HG03025 (cell line): Measurements from ENCODE around the gene WDR86.

ENCODE experiments used
- ATAC-seq: cut with Tn5 transposase; IDR thresholded peaks from one replicate; pipeline ENCODE4 v1.9.1; 2021; ENCODE audit warnings: mild to moderate bottlenecking, moderate library complexity; ENCODE audit not compliant: unreplicated experiment, low FRiP score

The WDR86 gene

DNA sequence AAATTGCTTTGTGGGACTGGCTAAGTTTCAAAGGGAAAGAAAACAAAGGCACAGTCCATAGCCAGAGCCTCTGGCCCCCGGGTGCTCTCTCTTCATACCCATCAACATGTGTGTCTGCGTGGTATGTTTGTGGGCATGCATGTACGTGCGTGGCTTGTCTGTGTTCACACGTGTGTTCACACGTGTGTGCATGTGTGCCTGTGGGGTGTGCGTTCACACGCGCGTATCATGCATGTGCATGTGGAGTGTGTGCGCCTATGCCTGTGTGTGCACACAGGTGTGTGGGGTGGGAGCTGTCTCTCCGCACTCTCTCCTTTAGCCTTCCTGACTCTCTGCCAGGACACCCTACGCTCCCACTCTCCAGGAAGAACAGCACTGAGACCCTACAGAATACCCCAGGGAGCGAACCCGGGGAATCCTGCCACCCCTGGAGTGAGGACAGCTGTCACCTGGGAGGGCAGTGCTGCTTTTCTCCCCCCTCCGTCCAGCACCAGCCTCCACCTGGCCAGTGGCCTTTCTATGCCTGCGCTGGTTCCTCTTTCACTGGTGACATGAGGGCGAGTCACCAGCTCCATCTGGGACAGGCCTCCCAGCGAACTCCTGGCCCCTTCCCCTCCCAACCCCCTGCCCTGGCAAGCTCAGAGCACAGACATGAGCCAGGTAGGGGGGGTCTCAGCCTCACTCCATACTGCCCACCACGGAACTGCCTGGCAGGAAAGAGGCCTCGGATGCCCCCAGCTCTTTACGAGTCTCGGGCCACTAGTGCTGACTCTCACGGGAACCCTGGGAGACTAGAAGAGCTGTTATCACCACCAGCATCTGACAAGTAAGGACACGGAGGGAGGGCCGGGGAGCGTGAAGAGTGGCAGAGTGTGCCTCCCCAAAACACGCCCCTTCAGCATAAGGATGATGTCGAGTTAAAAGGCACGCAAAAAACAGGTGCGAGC lies 16.5 kb downstream of the WDR86 start:
- ATAC-seq: no peak

GRCh38 chr7:151392426-151392825 lies 17.4 kb downstream of the WDR86 start:
- ATAC-seq: no peak

DNA sequence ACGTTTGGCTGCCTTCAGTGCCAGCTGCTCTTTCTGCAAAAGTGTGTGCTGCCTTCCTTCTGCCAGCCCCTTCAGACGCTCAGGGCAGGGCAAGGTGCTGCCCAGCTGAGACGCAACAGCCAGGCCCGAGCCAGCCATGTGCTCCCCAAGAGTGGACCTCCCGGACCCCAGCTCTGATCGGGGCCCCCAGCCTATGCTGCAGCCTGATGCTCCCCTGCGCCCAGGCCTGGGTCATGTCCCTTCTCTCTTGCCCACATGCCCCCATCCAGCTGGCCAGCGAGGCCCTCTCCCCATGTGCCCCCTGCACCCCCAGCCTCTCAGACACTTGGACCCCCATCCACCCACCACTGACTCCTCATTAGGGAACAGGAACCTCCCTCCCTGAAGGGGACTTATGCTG lies 17.8 kb downstream of the WDR86 start:
- ATAC-seq: no peak

DNA sequence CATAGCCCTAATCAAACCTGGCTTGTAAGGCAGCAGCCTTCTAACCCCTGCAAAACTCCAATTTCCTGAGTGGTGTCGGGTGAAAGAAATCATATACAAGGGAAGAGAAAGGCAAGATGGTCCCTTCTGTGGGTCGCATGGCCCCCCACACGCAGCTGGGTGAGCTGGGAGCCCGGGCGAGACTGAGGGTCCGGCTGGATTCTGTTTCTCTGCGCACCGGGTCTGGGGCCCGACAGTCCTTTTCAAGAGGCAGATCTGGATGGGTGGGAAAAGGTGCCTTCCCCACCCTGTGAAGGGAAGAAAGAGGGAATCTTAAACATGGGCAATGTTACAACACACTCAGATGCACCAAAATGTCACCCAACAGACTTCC lies 18.5 kb downstream of the WDR86 start:
- no peak for ATAC-seq

GRCh38 chr7:151390598-151391357 lies 19.1 kb downstream of the WDR86 start:
- ATAC-seq: no peak

GRCh38 chr7:151389768-151390597 lies 19.9 kb downstream of the WDR86 start:
- no peak for ATAC-seq

DNA sequence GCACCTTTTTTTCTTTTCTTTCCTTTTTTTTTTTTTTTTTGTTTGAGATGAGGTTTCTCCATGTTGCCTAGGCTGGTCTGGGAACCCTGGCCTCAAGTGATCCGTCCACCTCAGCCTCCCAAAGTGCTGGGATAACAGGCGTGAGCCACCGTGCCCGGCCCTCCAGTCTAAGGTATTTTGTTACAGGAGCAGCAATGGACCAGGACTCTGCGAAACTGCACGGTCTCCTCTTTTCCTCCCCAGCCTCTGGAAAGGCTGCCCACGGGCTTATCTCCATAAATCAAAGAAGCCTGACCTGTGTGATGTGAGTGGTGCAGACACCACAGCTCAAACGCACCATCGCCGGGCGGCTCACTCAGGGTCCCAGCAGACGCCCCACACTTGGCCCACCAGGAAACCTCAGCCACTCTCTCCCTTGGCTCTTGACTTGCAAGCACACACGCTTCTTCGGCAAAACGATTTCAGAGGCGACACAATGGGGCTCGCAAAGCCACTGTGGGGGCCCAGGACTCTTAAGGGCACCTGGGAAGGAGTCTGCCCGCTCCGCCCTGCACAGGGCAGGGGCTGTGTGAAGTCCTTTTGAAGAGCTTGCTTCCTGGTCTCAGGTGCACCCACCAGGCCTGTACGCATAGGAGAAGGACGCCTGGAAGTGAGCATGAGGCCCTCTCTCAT lies 20.6 kb downstream of the WDR86 start:
- ATAC-seq: no peak

DNA sequence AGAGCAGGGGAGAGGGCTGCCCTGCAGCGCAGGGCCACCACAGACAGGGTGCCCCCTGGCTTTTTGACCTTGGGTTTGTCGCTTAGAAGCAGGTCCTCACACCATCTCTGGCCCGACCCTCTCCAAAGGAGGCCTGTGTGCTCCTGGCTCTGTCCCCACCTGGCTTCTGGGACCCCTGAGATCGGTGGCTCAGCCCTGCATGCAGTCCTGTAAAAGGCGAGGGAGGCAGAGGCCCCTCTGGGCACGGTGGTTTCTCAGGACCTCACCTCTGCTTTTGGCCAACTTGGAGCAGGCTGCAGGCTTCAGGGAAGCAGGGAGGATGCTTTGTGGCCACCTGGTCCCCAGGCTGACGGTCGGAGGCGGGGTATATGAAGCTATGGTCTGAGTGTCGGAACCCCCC lies 21.4 kb downstream of the WDR86 start:
- ATAC-seq: no peak

GRCh38 chr7:151388007-151388297 lies 21.9 kb downstream of the WDR86 start:
- ATAC-seq: no peak

GRCh38 chr7:151387161-151388006 lies 22.5 kb downstream of the WDR86 start:
- no peak for ATAC-seq

- ATAC-seq: no peak
Measured at GRCh38 chr7:151386301-151387160, 23.3 kb downstream of the WDR86 start.

DNA sequence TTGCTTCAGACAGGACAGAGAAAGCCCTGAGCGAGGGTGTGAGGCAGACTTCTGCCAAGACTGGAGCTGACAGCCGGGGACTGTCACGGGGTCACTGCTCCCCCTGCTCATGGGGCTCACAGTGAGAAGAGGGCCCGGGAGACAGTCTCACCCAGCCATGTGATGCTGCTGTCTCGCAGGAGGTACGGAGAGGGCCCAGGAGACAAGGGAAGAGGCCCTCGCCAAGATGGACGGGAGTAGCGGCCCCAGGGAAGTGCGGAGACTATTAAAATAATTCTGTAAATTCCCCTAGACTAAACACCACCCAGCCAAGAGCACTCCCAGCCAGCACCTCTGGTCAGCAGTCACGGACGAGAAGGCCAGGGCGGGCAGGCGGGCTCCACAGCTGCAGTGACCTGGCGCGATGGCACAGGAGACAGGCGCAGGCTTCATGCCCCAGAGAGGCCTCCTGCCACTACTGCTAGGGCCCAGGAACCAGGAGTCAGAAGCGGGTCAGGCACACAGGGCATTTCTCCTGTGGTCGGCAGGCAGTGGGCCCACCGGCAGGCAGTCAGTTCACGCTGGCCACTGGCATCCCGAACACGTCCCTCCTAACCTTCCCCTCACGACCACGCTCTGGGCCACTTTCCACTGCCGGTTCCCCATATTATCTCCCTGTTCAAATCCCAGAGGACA lies 24.1 kb downstream of the WDR86 start:
- ATAC-seq: no peak

DNA sequence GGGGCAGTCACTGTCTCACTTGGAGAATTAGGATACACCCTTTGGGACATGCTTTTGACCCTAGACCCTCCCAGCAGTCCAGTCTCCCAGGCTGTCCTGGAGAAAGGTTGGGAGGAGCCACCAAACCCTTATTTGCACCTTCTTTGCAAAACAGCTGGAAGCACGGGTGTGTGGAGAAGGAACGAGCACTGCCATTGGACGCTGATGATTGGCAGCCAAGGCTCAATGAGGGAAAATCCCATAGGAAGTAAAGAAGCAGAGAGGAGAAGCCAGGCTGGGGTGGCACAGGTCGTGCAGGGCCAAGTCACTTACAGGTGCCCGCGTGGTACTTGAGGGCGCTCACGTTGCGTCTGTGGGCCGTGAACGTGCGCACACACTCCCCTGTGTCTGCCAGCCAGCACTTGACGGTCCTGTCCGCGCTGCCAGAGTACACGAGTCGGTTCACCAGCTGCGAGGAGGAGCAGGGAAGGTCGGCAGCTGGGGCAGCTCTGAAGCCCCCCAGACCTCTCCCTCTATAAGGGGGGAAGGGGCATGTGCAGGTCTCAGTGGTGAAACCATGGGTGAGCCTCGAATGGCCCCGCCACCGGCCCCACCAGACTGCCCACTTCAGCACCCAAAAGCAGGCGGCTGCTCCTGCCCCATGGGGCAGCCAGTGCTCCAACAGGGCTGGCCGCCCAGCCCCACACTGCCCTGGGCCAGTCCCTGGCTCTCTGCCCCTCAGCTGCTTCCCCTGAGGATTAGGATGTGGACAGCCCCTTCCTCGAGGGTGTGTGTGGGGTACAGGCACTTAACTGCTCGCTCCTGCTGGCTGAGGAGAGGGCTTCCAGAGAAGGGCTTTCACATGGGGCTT lies 24.8 kb downstream of the WDR86 start:
- ATAC-seq: no peak

GRCh38 chr7:151384352-151384697 lies 25.5 kb downstream of the WDR86 start:
- no peak for ATAC-seq

DNA sequence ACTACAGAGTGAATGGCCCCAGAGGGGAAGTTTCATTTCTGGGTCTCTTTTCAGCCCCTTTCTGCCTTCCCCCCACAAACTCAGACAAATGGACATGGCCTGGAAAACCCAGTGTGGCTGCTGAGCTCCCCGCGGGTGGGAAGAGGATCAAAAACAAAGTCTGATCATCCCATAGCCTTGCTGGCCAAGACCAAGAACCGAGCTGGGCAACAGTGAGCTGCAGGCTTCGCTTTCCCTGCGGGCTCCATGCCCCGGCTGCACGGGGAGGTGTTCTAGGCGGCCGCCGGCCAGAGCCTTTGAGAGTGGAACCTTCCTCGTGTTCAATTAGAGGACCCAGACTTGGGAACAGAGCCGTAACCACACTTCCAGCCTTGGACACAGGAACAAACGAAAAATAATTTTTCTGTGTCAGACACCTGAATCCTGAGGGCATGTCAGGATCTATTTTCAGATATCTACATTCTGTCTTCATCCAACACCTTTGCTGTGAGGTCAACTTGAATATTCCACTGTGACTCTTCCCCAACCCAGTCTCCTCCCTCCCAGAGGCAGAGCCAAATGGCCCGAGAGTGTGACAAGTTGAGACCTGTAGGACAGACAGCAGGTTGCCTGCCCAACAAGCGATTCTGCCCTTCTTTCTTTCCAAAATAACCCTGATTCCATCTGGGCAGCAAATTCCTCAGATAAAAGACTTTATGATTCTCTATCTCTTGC lies 26.0 kb downstream of the WDR86 start:
- no peak for ATAC-seq

DNA sequence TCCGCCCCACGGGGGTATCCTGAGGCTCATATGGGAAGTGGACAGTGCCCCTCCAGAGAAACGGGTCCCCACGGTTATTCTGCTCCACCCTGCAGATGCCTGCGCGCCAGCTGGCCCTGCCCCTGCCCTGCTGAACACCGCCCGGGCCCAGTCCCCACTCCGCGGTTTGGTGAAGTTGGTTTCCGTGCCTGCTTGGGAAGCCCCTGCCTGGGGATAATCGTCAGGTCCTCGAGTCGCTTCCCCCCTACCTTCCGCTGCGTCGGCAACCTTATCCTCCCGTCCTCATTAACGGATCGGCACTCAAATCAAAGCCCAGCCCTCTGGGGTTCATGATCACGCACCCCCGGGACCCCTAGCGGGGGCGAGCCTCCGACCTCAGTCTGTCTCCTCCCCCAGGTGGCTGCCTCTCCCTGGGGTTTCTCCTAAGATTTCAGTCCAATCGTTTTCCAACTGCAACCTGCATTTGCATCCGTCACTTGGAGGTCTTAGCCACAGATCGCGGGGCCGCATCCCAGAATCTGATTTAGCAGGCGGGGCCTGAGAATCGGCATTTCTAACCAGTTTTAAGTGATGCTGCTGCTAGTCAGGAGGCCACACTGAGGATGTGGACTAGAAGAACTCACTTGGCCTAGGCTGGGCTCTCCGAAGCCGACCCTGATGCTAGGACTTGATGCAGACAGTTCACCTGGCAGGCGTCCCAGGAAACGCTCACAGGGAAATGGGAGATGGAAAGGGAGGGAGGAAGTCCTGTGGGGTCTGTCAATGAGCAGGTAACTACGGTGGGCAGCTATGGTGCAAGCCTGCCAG lies 27.6 kb downstream of the WDR86 start:
- no peak for ATAC-seq
